Liver (tissue), 3 donors: ENCODE measurements around the gene FUCA2.

Source experiments
- FOXA1 ChIP-seq: IDR thresholded peaks from 2 replicates; pipeline ENCODE4 v1.6.1; 2016; ENCODE audit warnings: antibody characterized with exemption
- GABPA ChIP-seq, 2 donors: IDR thresholded peaks in 1 of 2; conservative IDR thresholded peaks in 1 of 2; 2 replicates each; pipeline ENCODE4 v1.6.1; 2016; ENCODE audit warnings: antibody characterized with exemption in 2 of 2, mild to moderate bottlenecking in 1 of 2, moderate library complexity in 1 of 2
- TF ChIP-seq, protein P1 (sequence below): fragments of 150-350 bp; IDR thresholded peaks from 2 replicates; pipeline ENCODE4 v1.5.1; 2017; ENCODE audit warnings: improper control_type of control experiment, low read depth, low read length; ENCODE audit not compliant: missing input control
- TF ChIP-seq, protein P2 (sequence below): IDR thresholded peaks from 2 replicates; pipeline ENCODE4 v1.6.1; 2016; ENCODE audit warnings: antibody characterized with exemption, mild to moderate bottlenecking
- donor health status: healthy.
- donor health status: healthy.

GRCh38 chr6:143449082-143449713, 62.3 kb downstream of the FUCA2 start:
- TF ChIP-seq, protein P1, sequence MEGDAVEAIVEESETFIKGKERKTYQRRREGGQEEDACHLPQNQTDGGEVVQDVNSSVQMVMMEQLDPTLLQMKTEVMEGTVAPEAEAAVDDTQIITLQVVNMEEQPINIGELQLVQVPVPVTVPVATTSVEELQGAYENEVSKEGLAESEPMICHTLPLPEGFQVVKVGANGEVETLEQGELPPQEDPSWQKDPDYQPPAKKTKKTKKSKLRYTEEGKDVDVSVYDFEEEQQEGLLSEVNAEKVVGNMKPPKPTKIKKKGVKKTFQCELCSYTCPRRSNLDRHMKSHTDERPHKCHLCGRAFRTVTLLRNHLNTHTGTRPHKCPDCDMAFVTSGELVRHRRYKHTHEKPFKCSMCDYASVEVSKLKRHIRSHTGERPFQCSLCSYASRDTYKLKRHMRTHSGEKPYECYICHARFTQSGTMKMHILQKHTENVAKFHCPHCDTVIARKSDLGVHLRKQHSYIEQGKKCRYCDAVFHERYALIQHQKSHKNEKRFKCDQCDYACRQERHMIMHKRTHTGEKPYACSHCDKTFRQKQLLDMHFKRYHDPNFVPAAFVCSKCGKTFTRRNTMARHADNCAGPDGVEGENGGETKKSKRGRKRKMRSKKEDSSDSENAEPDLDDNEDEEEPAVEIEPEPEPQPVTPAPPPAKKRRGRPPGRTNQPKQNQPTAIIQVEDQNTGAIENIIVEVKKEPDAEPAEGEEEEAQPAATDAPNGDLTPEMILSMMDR = no peak
- TF ChIP-seq GABPA (IDR thresholded peaks at IDR 0.05 in 1 of 2, conservative IDR thresholded peaks at IDR 0.05 in 1 of 2) = no peak
- TF ChIP-seq, protein P2, sequence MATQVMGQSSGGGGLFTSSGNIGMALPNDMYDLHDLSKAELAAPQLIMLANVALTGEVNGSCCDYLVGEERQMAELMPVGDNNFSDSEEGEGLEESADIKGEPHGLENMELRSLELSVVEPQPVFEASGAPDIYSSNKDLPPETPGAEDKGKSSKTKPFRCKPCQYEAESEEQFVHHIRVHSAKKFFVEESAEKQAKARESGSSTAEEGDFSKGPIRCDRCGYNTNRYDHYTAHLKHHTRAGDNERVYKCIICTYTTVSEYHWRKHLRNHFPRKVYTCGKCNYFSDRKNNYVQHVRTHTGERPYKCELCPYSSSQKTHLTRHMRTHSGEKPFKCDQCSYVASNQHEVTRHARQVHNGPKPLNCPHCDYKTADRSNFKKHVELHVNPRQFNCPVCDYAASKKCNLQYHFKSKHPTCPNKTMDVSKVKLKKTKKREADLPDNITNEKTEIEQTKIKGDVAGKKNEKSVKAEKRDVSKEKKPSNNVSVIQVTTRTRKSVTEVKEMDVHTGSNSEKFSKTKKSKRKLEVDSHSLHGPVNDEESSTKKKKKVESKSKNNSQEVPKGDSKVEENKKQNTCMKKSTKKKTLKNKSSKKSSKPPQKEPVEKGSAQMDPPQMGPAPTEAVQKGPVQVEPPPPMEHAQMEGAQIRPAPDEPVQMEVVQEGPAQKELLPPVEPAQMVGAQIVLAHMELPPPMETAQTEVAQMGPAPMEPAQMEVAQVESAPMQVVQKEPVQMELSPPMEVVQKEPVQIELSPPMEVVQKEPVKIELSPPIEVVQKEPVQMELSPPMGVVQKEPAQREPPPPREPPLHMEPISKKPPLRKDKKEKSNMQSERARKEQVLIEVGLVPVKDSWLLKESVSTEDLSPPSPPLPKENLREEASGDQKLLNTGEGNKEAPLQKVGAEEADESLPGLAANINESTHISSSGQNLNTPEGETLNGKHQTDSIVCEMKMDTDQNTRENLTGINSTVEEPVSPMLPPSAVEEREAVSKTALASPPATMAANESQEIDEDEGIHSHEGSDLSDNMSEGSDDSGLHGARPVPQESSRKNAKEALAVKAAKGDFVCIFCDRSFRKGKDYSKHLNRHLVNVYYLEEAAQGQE = no peak
- no peak for TF ChIP-seq FOXA1
